Measurements from ENCODE around the gene HIGD2A.
"Not testable (repeated sequence)": the region's sequence is repeated elsewhere in the genome, so short reads cannot be mapped to it uniquely, and the experiment has no call there.

HIGD2A gene

GRCh38 chr5:176396330-176396729 lies 7.8 kb downstream of the HIGD2A start:
- DNase-seq, result no peak

GRCh38 chr5:176397736-176398420 lies 9.3 kb downstream of the HIGD2A start:
- DNase-seq, result no peak

- DNase-seq, result no peak
These were observed 12.0 kb downstream of the HIGD2A start for GRCh38 chr5:176400382-176401156.

GRCh38 chr5:176401281-176402205 lies 13.0 kb downstream of the HIGD2A start:
- no peak for DNase-seq

GRCh38 chr5:176405656-176406435 lies 17.3 kb downstream of the HIGD2A start:
- no peak for DNase-seq

GRCh38 chr5:176406436-176407052 lies 18.0 kb downstream of the HIGD2A start:
- DNase-seq, result no peak

- no peak for DNase-seq
These were observed 19.1 kb downstream of the HIGD2A start for GRCh38 chr5:176407456-176408251.

- DNase-seq, result not testable (repeated sequence)
These were observed 19.7 kb downstream of the HIGD2A start for GRCh38 chr5:176408252-176408573.

- no peak for DNase-seq
These were observed 20.0 kb downstream of the HIGD2A start for GRCh38 chr5:176408590-176408989.

GRCh38 chr5:176409765-176410164 lies 21.2 kb downstream of the HIGD2A start:
- no peak for DNase-seq

GRCh38 chr5:176410486-176411180 lies 22.1 kb downstream of the HIGD2A start:
- DNase-seq, result no peak

GRCh38 chr5:176412517-176413254 lies 24.1 kb downstream of the HIGD2A start:
- DNase-seq, result no peak

GRCh38 chr5:176413255-176413565 lies 24.7 kb downstream of the HIGD2A start:
- no peak for DNase-seq

GRCh38 chr5:176413709-176414191 lies 25.2 kb downstream of the HIGD2A start:
- no peak for DNase-seq

- DNase-seq, result no peak
These were observed 26.2 kb downstream of the HIGD2A start for GRCh38 chr5:176414704-176415103.

- no peak for DNase-seq
These were observed 26.8 kb downstream of the HIGD2A start for GRCh38 chr5:176415240-176415951.

GRCh38 chr5:176415952-176416924 lies 27.7 kb downstream of the HIGD2A start, which contains the start of gene CLTB:
Gene CLTB, minus strand, starts transcription at chr5:176416539. Its CDS starts 176 bp downstream, at chr5:176416363.
- peak; percentile 98 for DNase-seq

- DNase-seq, result peak; percentile 27
These were observed 28.4 kb downstream of the HIGD2A start for GRCh38 chr5:176416965-176417364.
